Activated T-cell treated with anti-CD3 and anti-CD28 coated beads, Interleukin-2, amount 50 U/mL, for 4 hours (primary cell): ENCODE measurements around the gene ATP8B4. TPM values are rescaled to one million over a fixed set of nuclear protein-coding genes. Genes with fewer than 3 reads are reported as not detected.
A peak's percentile ranks its signal among the peaks of the same experiment; 100 is the strongest.

Experiments used
- ATAC-seq, 2 donors: fragments of 200-7000 bp; cut with Tn5 transposase; one replicate each; pipeline ENCODE4 v1.10.0; 2021
- DNase-seq: peaks from one replicate; pipeline ENCODE4 v3.0.0-alpha.2; 2020
- H3K27me3 Mint-ChIP-seq: one replicate; pipeline ENCODE4 v1.8.0; 2021; ENCODE audit warnings: low read depth, mixed read lengths
- H3K36me3 Mint-ChIP-seq: one replicate; pipeline ENCODE4 v1.8.0; 2022; ENCODE audit warnings: mixed read lengths; ENCODE audit not compliant: insufficient read depth
- H3K4me1 Mint-ChIP-seq: one replicate; pipeline ENCODE4 v1.8.0; 2021; ENCODE audit warnings: low read depth, mixed read lengths
- H3K4me3 Mint-ChIP-seq: one replicate; pipeline ENCODE4 v1.8.0; 2021; ENCODE audit warnings: mild to moderate bottlenecking, moderate library complexity, mixed read lengths
- H3K9me3 Mint-ChIP-seq: one replicate; pipeline ENCODE4 v1.8.0; 2021; ENCODE audit warnings: mixed read lengths
- total RNA-seq, 3 donors: library from RNA; stranded (reverse); gene quantifications; one replicate each; pipeline ENCODE4 v1.2.1, GENCODE V29; 2021

Gene ATP8B4
- total RNA-seq, 3 donors from 2014 or later, result 1.4 to 2.7 (median 1.4) TPM

- DNase-seq, result no peak
- Mint-ChIP-seq H3K9me3 (no peaks in the 10 kb centered on the region), H3K27me3 (peaks cover 8% of the 10 kb centered on the region), H3K36me3 (no peaks in the 10 kb centered on the region), H3K4me1 (peaks cover 17% of the 10 kb centered on the region), H3K4me3 (no peak overlapping the region)
- ATAC-seq, result no peak
Observed at GRCh38 chr15:50131617-50132016, 12.6 kb upstream of the ATP8B4 start.

- Mint-ChIP-seq H3K4me1 (no peaks in the 10 kb centered on the region), H3K27me3 (peaks cover 8% of the 10 kb centered on the region), H3K36me3 (no peaks in the 10 kb centered on the region), H3K4me3 (no peak overlapping the region), H3K9me3 (peaks cover 5% of the 10 kb centered on the region)
- no peak for ATAC-seq
- DNase-seq, result no peak
Observed at GRCh38 chr15:50128266-50128665, 9.2 kb upstream of the ATP8B4 start.

GRCh38 chr15:50127255-50127777, 8.3 kb upstream of the ATP8B4 start:
- Mint-ChIP-seq H3K36me3 (no peaks in the 10 kb centered on the region), H3K4me1 (no peaks in the 10 kb centered on the region), H3K9me3 (peaks cover 5% of the 10 kb centered on the region), H3K27me3 (peaks cover 4% of the 10 kb centered on the region), H3K4me3 (no peak overlapping the region)
- no peak for ATAC-seq
- DNase-seq, result no peak

GRCh38 chr15:50126072-50126471, 7.0 kb upstream of the ATP8B4 start:
- no peak overlapping the region for H3K4me3 Mint-ChIP-seq
- ATAC-seq, result no peak

GRCh38 chr15:50124631-50125030, 5.6 kb upstream of the ATP8B4 start:
- no peak for DNase-seq
- Mint-ChIP-seq H3K9me3 (peaks cover 5% of the 10 kb centered on the region), H3K4me1 (no peaks in the 10 kb centered on the region)

More at GRCh38 chr15:50126072-50126471, 7.0 kb upstream of the ATP8B4 start:
- H3K9me3 Mint-ChIP-seq, result peaks cover 5% of the 10 kb centered on the region
- H3K36me3 Mint-ChIP-seq, result no peaks in the 10 kb centered on the region
- peaks cover 2% of the 10 kb centered on the region for H3K27me3 Mint-ChIP-seq
- H3K4me1 Mint-ChIP-seq, result no peaks in the 10 kb centered on the region
- no peak for DNase-seq

GRCh38 chr15:50123861-50124557, 5.0 kb upstream of the ATP8B4 start:
- Mint-ChIP-seq H3K36me3 (no peaks in the 10 kb centered on the region), H3K4me1 (peaks cover 4% of the 10 kb centered on the region), H3K9me3 (peaks cover 5% of the 10 kb centered on the region), H3K27me3 (no peaks in the 10 kb centered on the region), H3K4me3 (no peak overlapping the region)
- DNase-seq (no peak), ATAC-seq (peak in 1 of 2 donors; percentile 14)

More at GRCh38 chr15:50124631-50125030, 5.6 kb upstream of the ATP8B4 start:
- no peaks in the 10 kb centered on the region for H3K36me3 Mint-ChIP-seq
- no peak for ATAC-seq
- peaks cover 2% of the 10 kb centered on the region for H3K27me3 Mint-ChIP-seq
- no peak overlapping the region for H3K4me3 Mint-ChIP-seq

GRCh38 chr15:50120729-50121128, 1.7 kb upstream of the ATP8B4 start:
- no peaks in the 10 kb centered on the region for H3K36me3 Mint-ChIP-seq
- peaks cover 11% of the 10 kb centered on the region for H3K9me3 Mint-ChIP-seq
- ATAC-seq (no peak), DNase-seq (no peak)
- peaks cover 4% of the 10 kb centered on the region for H3K4me1 Mint-ChIP-seq
- H3K27me3 Mint-ChIP-seq, result peaks cover 6% of the 10 kb centered on the region
- no peak overlapping the region for H3K4me3 Mint-ChIP-seq

- Mint-ChIP-seq H3K4me1 (peaks cover 4% of the 10 kb centered on the region), H3K4me3 (peak overlapping the region; percentile 9), H3K36me3 (no peaks in the 10 kb centered on the region), H3K27me3 (peaks cover 15% of the 10 kb centered on the region), H3K9me3 (peaks cover 6% of the 10 kb centered on the region)
- DNase-seq (no peak), ATAC-seq (no peak)
Observed at GRCh38 chr15:50117431-50118027, 1.5 kb downstream of the ATP8B4 start.

GRCh38 chr15:50116477-50116876, 2.6 kb downstream of the ATP8B4 start:
- Mint-ChIP-seq H3K9me3 (peaks cover 6% of the 10 kb centered on the region), H3K4me1 (peaks cover 4% of the 10 kb centered on the region), H3K36me3 (no peaks in the 10 kb centered on the region), H3K4me3 (no peak overlapping the region), H3K27me3 (peaks cover 15% of the 10 kb centered on the region)
- DNase-seq, result no peak
- no peak for ATAC-seq

GRCh38 chr15:50113992-50114780, 4.8 kb downstream of the ATP8B4 start:
- H3K4me1 Mint-ChIP-seq, result peaks cover 6% of the 10 kb centered on the region
- peaks cover 6% of the 10 kb centered on the region for H3K9me3 Mint-ChIP-seq
- ATAC-seq, result no peak
- no peak overlapping the region for H3K4me3 Mint-ChIP-seq
- no peaks in the 10 kb centered on the region for H3K36me3 Mint-ChIP-seq
- H3K27me3 Mint-ChIP-seq, result peaks cover 15% of the 10 kb centered on the region
- DNase-seq, result no peak

GRCh38 chr15:50113187-50113505, 5.9 kb downstream of the ATP8B4 start:
- peaks cover 14% of the 10 kb centered on the region for H3K4me1 Mint-ChIP-seq
- no peak for ATAC-seq

GRCh38 chr15:50112488-50113186, 6.4 kb downstream of the ATP8B4 start:
- Mint-ChIP-seq H3K4me1 (peaks cover 19% of the 10 kb centered on the region), H3K27me3 (peaks cover 15% of the 10 kb centered on the region), H3K4me3 (no peak overlapping the region), H3K9me3 (peaks cover 3% of the 10 kb centered on the region), H3K36me3 (no peaks in the 10 kb centered on the region)
- DNase-seq, result no peak
- ATAC-seq, result no peak

More at GRCh38 chr15:50113187-50113505, 5.9 kb downstream of the ATP8B4 start:
- no peaks in the 10 kb centered on the region for H3K36me3 Mint-ChIP-seq
- peaks cover 6% of the 10 kb centered on the region for H3K9me3 Mint-ChIP-seq
- DNase-seq, result no peak
- peaks cover 15% of the 10 kb centered on the region for H3K27me3 Mint-ChIP-seq
- no peak overlapping the region for H3K4me3 Mint-ChIP-seq

- no peak overlapping the region for H3K4me3 Mint-ChIP-seq
- no peak for ATAC-seq
Observed at GRCh38 chr15:50110285-50110684, 8.7 kb downstream of the ATP8B4 start.

More at GRCh38 chr15:50110285-50110684, 8.7 kb downstream of the ATP8B4 start:
- no peaks in the 10 kb centered on the region for H3K9me3 Mint-ChIP-seq
- H3K4me1 Mint-ChIP-seq, result peaks cover 23% of the 10 kb centered on the region
- no peak for DNase-seq
- peaks cover 9% of the 10 kb centered on the region for H3K27me3 Mint-ChIP-seq
- no peaks in the 10 kb centered on the region for H3K36me3 Mint-ChIP-seq
